ENCODE measurements around the gene CACNA1E.
"Not testable (repeated sequence)": the region's sequence is repeated elsewhere in the genome, so short reads cannot be mapped to it uniquely, and the experiment has no call there.

Gene CACNA1E

GRCh38 chr1:181832173-181832880, 349.0 kb downstream of the CACNA1E start:
- not testable (repeated sequence) for DNase-seq

- no peak for DNase-seq
Measured at GRCh38 chr1:181846001-181846645, 362.8 kb downstream of the CACNA1E start.

DNA sequence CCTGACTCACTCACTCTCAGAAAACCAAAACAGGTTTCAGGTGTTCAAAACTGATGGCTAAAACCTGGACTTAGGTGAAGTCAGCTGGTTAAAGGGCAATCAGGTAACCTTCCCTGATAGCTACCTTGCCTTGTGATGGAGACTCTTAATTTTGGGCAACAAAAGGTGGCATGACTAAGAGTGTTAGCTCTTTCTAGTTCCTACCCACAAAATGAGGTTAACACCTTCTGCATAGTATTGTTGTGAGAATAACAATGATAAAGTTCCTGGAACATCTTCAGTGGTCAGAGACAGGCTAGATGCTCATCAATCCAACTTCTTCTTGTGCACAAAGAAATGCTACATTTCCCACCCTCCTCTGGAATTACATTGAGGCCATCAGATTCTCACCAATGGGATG, 363.4 kb downstream of the CACNA1E start:
- DNase-seq: no peak

GRCh38 chr1:181849071-181849470, 365.8 kb downstream of the CACNA1E start:
- DNase-seq: no peak

DNA sequence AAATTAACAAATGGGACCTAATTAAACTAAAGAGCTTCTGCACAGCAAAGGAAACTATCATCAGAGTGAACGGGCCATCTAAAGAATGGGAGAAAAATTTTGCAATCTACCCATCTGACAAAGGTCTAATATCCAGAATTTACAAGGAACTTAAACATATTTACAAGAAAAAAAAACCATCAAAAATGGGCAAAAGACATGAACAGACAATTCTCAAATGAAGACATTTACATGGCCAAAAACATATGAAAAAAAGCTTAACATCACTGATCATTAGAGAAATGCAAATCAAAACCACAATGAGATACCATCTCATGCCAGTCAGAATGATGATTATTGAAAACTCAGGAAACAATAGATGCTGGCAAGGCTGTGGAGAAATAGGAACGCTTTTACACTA, 370.9 kb downstream of the CACNA1E start:
- DNase-seq: not testable (repeated sequence)

DNA sequence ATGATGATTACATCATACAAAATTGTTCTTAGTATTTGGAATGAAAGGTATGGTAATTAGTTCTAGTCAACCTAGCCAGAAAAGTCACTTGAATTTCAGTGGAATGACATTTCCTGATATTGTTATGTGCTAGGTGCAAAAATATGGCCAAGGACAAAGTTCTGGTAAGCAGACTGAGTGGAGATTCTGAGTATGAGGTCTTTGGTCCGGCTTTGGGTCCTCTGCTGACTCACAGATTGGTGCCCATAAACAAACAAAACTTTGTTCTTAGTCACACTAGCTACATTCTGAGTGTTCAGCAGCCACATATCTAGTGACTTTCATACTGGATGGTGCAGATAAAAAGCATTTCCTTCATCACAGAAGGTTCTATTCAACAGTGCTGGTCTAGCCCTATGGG, 372.1 kb downstream of the CACNA1E start:
- no peak for DNase-seq

Data from stimulated activated CD4-positive, alpha-beta T cell treated with anti-CD3 and anti-CD28 coated beads, Interleukin-4, amount 100 ng/mL, for 1 hour (primary cell).